HG02759 (cell line): ENCODE data around the gene TBX15.

Experiments used
- ATAC-seq: cut with Tn5 transposase; IDR thresholded peaks from one replicate; pipeline ENCODE4 v1.9.1; 2021; ENCODE audit warnings: mild to moderate bottlenecking, moderate library complexity; ENCODE audit not compliant: unreplicated experiment

TBX15 gene

DNA sequence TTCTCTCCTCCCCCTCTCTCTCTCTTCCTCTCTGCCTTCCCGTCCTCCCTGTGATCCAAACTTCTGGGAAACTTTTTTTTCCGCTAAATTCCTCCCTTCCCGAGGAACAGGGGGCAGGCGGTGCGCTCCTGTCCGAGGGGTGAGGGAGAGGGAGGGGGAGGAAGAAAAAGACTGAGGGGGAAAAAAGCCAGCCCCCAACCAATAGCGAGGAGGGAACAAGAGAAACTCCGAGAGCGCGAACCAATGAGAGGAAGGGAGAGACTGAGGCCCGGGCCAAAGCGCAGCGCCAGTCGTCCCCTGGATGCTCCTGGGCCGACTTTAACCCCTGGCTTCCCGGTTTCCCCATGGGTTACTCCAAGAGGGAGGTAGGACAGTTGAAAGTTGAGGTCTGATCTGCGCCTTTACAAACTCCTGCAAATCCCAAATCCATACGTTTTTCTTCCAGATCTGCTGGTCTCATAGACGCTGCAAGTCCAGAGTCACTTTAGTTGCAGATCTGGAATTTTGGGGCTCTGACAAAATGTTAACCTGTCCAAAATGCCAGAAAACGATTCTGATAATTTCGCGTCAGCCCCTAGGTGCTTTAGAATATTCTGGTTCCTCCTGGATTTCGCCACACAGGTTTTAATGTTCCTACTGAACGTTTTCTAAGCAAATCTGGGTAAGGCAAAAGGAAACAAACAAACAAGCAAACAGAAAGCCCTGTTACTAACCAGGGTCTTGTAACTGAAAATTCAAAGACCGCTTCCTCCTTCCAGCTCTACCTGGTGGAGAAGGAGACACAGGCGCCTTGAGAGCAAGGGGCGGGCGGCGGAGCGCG is at the start of gene TBX15:
Gene TBX15, minus strand, starts transcription at position 158 of the 820 bp plus-strand sequence. CDS start 548 bp downstream, outside the sequence.
- ATAC-seq, result no peak

DNA sequence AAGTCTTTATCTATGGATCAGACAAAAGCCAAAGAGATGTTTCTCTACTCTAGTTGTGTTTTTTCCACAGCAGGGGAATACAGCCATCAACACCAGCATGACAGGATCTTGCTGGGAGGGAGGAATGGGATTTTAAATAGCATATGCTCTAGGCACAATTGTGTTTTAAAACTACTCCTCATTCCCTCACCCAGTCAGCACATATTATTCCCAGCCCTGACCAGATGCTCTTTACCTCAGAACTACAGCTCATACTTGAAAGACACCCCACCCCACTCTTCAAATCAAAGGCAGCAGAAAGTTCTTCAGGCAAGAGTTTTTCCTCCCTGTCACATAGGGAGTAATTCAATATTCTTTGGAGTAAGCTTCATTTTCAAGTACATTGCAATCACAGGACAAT is 46.2 kb upstream of the TBX15 start:
- ATAC-seq, result no peak

DNA sequence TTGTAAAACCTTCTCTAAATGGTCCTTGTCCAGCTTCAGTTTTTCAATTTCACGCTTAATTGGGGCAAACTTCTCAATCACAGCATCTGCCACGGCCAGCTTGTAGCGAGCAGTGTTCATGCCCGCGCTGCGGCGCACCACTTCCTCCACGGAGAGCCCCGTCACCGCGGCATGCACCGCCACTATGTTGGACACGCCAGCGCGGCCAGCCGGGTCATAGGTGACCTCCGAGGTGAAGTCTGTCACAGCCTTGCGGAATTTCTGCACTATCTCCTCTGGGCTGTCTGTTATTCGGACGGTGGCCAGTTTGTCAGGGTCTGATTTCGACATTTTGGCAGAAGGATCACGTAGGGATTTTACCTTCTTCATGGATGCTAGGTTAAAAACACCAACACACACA is 44.8 kb upstream of the TBX15 start:
- no peak for ATAC-seq

DNA sequence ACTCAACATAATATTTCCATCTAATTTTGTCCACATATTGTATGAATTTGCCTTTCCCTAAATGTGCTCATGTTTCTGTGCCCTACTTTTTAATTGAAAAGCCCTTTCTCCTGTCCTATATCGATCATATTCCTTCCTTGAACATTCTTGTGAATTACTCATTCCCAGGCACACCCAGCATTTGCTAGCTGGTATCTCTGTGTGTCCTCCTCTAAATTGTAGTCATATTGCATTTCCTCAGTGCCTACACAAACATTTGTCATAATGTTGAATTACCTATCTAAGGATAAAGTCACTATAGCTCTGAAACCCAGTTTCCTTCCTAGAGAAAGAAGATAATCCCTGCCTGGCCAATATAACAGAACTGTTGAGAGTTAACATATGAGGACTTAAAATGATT is 39.6 kb upstream of the TBX15 start:
- ATAC-seq, result no peak

DNA sequence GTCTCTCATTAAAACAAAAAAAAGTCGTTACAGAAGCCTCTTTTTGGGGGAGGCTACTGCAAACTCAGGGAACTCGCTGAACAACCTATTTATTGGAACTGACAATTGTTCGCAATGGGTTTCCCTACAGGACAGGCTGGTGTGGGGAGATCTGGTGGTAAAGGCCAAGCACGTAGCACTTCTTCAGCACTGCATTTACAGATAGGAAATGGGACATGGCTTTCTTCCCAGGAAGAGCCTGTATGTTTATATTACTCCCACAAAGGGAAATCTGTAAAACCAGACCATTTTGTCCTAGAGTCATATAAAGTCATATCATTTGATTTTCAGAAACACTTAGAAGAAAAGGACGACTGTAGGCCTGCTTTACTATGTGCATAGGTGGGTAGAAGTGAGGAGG is 38.8 kb upstream of the TBX15 start:
- ATAC-seq, result no peak

DNA sequence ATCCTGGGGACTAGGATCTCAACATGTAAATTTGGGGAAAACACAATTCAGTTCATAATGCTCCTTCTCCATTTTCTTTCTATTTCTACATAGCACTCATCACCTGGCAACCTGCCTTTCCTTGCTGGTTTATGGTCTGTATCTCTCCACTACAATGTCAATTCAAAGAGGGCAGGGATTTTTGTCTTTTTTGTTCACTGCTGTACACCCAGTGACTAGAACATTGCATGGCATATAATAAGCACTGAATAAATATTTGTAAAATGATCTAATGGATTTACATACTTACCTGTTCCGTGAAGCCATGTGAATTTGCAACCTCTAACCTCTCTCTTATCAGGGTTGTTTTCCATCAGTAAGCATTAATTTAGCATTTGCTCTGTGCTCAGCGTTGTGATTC is 27.4 kb upstream of the TBX15 start:
- ATAC-seq, result no peak

DNA sequence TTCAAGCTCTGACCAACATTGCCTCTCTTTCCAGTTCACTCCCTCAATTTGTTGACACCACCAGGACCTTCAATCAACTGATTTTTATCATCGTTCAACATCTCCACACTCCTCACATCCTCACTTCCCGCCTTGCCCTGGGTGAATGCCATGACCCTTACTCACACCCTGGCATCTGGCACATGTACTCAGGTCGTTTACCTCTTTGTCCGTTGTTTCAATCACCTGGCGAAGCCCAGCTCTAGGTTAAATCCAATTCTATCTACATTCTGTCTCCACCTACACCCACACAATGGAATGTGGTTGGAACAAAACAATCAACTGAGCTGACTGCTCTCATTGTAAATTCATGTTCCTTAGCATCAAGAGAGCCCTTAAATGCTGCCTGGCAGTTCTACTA is 24.2 kb upstream of the TBX15 start:
- no peak for ATAC-seq

DNA sequence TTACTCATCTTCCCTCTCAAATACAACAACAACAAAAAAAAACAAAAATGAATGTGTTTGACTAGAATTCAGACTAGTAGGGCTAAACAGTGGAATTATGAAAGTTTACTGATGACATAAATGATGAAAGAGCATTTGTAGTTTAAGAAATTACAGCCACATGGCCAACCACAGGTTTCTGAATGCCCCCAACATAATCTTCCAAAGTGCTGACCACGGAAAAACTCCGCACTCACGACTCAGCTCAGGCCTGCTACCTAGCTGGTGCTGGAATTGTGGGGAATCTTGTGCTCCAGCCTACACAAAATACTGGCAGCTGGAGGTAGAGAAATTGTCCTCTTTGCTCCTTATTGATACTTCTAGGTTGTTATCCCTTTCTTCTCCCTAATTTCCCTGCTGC is 23.6 kb upstream of the TBX15 start:
- no peak for ATAC-seq

DNA sequence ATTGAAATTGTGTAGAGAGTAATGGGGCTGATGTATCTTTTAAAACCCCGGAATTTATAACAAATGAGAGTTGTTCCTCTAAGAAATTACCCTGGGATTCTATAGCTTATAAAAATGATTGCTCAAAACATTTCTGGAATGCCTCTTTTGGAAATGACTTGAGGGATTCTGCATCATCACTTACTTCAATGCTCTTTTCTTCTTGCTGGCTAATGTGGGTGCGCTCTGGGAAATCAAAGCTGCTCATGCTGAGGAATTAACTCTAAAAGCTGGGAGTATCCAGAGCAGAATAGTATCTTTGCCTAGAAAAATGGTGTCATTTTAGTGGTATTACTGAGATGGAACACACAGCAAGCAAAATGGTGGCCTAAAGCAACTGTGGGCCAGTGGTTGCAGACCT is 23.0 kb upstream of the TBX15 start:
- no peak for ATAC-seq

DNA sequence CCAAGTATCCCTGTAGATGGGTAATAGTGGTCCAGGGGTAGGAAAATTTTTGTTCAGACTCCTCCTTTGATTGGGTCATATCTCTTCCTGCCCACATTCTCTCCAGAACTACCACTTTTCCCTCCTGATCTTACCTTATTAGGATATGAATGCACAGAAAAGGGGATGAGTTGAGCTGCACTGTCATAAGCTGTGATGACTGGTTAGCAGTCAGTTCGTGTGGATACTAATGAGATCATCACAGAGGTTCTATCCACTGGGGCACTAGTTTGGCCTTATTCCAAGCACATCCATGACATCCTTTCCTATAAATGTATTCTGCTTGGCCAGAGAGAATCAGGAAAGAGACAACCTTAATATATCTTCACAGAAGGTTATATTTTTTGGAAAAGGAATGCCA is 22.1 kb upstream of the TBX15 start:
- ATAC-seq, result no peak

DNA sequence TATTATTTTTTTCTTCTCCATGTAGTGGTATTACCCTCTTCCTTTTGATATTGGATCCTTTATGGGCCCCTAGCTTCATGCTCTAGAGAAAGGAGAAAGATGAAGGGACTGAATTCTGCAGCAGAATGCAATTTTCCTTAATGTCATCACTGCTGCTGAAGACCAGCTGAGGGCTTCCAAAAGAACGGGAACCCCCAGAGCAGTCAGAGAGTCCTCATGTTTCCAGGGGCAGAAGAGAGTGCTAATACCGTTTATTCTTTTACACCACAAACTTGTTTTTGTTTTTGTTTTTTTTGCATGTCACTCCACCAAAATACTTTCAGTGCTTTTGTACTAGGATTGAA is 21.1 kb upstream of the TBX15 start:
- no peak for ATAC-seq

DNA sequence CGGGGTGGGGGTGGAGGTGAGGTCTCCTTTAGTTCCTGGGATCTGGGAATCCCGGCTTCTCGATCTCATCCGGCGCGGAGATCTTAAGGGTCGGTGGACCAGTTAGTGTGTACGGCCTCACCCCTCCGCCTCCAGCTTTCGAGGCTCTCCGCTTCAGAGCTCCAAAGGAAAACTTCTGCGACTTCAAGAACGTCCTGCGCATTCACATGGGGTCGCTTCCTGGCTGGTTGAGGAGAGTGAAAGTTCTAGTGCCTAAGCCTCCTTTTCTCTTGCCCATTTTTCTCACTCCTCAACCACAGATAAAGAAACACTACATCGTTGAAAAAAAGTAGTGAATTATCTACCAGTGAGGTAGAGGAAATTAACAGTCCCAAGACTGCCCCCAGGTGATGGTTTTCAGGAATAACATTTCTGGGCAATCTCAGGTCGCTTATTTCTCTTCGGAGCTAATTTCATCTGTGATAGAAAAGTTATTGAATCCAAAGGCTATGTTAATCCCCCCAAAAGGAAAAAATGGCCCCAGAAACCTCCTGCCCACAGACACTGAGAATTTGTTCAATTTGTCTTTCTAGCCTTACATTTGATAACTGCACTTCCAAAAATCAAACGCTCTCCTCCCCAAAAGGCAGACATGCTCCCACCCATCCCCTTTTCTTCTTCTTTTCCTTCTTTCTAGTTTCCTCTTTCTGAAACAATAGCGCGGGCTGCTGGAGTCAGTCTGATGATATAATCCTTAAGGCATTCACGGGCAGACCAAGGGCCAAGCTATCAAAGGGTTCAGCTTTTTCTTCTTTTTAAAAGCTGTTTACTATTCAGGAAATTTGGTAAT is 20.6 kb upstream of the TBX15 start:
- ATAC-seq, result peak; percentile 65

DNA sequence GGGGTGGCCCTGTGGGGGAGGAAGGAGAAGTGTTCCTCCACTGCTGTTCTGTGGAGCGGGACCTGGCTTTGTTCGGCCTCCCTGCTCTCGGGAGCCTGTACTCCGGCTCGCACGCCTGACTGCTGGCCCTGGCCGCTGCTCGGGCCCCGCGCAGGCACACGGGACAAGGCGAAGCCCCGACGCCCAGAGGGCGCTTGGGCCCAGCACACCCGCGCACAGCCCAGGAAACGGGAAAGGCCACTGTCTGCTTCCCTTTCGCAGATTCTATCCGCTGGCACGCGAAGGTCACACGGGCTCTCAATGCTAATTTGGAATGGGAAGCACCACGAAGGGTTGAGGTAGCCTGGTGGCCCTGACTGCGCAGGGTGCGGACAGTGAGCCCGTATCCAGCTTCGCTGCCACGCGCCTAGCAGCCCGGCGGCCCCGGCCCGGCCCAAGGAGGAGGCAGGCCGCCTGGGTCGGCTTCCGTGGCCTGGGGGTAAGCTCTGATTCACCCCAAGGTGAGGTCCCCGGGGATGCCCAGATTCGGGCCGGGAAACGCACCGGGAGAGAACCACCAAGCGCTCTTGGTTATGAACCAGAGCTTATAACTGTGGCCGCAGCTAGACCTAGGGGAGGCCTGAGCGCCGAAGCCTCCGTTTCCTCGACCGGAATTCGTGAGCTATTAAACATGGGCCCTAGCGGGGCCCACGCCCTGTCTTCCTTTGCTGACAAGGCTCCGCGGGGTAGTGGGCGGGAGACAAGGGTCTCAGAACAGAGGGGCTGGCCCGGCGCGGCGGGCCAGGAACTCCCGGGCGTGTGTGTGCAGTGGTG is 19.7 kb upstream of the TBX15 start:
- ATAC-seq, result peak; percentile 26

DNA sequence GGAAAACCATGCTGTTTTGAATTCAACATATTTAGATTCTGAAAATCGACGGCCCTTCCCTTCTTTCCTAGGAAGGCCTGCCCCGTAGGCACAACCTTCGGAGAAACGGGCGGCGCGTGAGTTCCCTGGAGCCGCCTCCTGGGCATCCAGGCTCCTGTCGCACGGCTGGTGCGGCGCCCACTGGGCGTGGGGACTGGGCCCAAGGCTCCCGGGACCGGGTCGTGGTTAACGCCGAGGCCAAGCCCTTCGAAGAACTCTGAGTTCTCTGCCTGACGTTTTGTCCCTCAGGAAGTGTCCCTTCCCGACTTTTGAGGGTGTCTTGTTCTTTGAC is 19.2 kb upstream of the TBX15 start:
- no peak for ATAC-seq

DNA sequence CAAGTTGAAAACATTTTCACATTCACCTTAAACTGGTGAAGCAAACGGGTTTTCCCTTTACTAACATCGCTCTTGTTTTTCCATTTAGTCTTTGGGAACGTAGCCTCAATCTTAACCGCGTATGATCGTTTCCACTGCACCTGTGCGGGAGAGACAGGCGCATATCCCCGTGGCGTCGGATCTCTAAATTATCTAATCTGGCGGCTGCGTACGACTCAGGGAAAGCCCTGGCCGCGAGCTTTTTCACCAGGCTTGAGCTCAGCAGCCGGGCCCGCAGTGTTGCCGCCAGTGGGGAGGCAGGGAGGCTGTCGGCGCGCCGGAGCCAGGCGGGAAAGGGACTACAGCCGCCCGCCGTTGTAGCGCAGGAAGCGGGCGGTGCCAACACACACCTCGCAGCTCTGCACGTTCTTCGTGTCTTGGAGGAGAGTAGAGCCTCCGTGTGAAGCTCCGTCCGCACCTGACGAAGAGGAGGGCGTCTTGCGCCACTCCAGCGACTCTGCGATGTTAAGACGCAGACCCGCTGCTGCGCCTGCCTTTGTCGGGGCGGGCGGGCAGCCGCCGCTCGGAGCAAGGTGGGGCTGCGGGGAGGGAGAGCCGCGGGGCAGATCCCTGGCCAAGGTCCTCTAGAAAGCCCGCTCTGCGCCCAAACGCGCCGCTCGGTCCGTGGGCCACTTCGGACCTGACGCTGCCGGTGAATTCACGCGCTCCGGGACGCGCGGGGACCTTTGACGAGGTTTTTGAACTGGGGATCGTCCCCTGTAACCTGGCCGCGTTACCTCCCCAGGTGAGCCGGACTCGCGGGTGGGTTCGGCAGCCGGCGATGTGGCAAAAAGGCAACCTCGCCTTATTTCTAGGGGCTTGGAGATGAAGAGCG is 18.5 kb upstream of the TBX15 start:
- ATAC-seq, result no peak

DNA sequence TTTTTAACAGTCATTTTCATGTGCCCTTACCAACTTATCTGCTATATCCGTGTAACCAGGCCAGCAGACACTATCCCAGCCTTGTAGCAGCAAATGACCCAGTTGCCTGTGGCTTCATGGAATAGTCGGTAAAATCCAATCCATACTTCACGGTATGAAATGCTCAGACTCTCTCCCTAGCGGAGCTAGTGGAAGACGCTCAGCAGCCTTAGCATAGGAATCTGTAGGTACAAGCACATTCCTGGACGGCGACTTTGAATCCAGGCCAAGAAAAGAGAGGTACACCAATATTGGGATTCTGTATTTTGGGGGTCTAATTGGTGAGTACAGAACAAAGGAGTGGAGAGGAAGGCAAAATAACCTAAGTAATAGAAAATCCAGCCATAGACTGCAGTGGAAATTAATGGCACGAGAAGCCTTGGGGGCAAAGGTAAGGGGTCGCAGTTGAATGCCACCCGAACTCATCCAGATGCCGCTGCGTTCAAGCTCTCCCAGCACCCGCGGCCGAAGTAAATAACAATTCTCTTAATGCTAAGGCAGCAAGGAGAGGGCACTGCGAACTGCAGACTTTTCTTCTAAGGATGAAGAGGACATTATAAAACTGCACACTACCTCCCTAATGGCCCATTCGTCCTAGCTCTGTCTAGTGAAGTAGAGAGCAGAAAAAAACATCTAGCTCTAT is 17.7 kb upstream of the TBX15 start:
- ATAC-seq, result no peak

DNA sequence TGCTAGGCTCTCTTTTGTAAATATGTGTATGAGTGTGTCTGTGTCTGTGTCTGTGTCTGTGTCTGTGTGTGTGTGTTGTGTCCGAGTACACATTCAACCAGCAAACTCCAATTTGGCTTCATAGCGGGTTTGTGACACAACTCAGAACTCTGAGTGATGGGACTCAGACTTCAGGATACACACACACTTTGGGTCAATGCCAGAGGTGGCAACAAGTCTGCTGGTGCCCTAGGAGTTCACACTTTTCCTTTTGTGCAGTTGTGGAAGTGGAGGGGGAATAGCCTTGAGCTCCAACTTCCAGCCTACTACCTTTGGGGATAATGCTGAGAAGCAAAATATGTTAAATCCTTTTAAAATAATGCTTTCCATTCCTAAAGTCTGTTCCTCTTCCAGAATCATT is 16.6 kb upstream of the TBX15 start:
- ATAC-seq, result no peak

DNA sequence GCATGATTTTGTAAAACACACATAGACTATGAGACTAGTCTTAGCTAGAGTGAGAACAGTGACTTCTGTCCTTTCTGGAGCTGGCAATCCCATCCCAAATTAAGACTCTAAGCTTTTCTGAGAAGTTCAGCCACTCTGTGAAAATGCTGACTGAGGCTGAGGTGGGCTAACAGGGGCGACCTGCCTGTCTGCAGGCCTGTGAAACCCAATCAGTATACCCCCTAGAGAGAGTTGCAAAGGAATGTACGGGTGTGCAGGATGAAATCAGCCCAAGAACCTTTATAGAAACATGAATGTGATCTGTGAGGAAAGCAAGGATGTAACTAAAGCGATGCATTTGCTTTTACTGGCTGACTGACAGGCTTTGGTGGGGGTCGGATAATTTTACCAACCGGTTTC is 16.0 kb upstream of the TBX15 start:
- no peak for ATAC-seq

DNA sequence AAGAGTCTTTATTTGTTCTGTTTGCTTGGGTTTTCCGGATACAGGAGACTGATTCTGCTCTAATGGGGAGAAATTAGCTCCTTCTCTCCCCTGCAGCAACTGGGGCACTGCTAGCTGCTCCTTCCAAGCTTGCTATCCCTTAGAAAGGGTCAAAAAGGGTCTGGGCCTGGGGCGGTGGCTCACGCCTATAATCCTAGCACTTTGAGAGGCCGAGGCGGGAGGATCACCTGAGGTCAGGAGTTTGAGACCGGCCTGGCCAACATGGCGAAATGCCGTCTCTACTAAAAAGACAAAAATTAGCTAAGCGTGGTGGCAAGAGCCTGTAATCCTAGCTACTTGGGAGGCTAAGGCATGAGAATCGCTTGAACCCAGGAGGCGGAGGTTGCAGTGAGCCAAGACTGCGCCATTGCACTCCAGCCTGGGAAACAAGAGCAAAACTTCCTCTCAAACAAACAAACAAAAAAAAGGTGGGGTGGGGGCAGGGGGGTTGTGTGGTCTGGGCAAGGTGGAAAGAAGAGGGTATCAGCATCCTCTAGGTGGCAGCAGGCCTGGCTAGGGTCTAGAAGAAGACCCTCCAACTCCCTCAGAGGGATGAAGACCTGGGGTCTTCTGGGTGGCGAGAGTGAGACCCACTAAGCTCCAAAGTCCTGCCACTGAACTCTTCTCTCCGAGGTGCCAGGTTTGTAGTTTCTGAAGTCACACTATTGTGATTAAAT is 15.4 kb upstream of the TBX15 start:
- ATAC-seq, result no peak
